DMS53 treated with DMSO at 0.1 percent for 48 hours (cell line): ENCODE measurements around the gene SUZ12.
A peak's percentile ranks its signal among the peaks of the same experiment; 100 is the strongest.
"Not testable (repeated sequence)": the region's sequence is repeated elsewhere in the genome, so short reads cannot be mapped to it uniquely, and the experiment has no call there.

ENCODE experiments used
- DNase-seq: peaks from one replicate; lab custom pipeline; 2025; ENCODE audit not compliant: unreplicated experiment; lab: John Stamatoyannopoulos, UW

Gene SUZ12

GRCh38 chr17:31942396-31942795, 5.6 kb downstream of the SUZ12 start:
- DNase-seq: not testable (repeated sequence)

- DNase-seq: not testable (repeated sequence)
Observed at GRCh38 chr17:31951953-31952352, 15.1 kb downstream of the SUZ12 start.

GRCh38 chr17:31964131-31964530, 27.3 kb downstream of the SUZ12 start:
- not testable (repeated sequence) for DNase-seq

DNA sequence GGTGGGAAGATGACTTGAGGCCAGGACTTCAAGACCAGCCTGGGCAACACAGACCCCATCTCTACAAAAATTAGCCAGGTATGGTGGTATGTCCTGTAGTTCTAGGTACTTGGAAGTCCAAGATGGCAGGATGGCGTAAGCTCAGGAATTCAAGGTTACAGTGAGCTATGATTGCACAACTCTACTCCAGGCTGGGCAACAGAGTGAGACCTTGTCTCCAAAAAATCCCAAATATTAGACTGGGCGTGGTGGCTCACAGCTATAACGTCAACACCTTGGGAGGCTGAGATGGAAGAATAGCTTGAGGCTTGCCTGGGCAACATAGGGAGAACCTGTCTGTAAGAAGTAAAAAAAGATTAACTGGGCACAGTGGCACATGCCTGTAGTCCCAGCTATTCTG, 30.8 kb downstream of the SUZ12 start:
- DNase-seq: no peak

DNA sequence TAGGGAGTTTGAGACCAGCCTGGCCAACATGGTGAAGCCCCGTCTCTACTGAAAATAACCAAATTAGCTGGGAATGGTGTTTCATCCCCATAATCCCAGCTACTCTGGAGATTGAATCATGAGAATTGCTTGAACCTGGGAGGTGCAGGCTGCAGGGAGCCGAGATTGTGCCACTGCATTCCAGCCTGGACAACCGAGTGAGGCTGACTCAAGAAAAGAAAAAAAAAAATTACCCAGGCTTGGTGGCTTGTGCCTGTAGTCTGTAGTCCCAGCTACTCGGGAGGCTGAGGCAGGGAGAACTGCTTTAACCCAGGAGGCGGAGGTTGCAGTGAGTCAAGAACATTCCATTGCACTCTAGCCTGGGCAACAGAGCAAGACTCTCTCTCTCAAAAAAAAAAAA, 33.6 kb downstream of the SUZ12 start:
- DNase-seq: not testable (repeated sequence)

DNA sequence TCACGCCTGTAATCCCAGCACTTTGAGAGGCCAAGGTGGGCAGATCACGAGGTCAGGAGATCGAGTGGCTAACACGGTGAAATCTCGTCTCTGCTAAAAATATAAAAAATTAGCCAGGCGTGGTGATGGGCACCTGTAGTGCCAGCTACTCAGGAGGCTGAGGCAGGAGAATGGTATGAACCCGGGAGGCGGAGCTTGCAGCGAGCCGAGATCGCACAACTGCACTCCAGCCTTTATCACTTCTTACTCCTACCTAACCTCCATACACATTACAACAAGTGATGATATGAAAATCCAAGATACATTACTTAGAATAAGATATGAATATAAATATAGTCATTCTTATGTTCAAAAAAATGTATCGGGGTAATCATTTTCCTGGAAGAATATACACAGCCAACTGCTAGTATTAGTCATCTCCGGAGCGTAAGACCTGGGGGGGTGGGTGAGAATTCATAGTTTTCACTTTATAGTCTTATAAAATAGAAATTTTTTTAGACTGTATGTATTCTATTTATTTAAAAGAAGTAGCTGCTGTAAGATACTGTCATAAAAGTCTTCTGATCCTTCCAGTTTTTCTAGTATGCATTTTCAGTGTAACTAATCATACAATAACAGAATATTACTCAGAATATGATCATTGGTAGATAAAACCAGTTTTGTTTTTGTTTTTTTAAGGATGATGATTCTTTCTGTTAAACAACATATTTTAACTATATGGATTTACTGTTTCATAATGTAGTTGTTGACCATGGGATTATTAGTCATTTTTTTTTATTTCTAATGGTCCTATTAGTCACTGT, 37.7 kb downstream of the SUZ12 start:
- DNase-seq: not testable (repeated sequence)

- DNase-seq: not testable (repeated sequence)
Observed at GRCh38 chr17:31975391-31975790, 38.6 kb downstream of the SUZ12 start.

GRCh38 chr17:31991821-31992220, 55.0 kb downstream of the SUZ12 start:
- DNase-seq: not testable (repeated sequence)

GRCh38 chr17:31997005-31997404, 60.2 kb downstream of the SUZ12 start:
- no peak for DNase-seq

- DNase-seq: no peak
Observed at GRCh38 chr17:32006957-32007462, 70.2 kb downstream of the SUZ12 start, which contains the start of gene LRRC37B. Gene LRRC37B, plus strand, starts transcription at chr17:32007383. Its CDS starts 14,010 bp downstream, at chr17:32021393.

DNA sequence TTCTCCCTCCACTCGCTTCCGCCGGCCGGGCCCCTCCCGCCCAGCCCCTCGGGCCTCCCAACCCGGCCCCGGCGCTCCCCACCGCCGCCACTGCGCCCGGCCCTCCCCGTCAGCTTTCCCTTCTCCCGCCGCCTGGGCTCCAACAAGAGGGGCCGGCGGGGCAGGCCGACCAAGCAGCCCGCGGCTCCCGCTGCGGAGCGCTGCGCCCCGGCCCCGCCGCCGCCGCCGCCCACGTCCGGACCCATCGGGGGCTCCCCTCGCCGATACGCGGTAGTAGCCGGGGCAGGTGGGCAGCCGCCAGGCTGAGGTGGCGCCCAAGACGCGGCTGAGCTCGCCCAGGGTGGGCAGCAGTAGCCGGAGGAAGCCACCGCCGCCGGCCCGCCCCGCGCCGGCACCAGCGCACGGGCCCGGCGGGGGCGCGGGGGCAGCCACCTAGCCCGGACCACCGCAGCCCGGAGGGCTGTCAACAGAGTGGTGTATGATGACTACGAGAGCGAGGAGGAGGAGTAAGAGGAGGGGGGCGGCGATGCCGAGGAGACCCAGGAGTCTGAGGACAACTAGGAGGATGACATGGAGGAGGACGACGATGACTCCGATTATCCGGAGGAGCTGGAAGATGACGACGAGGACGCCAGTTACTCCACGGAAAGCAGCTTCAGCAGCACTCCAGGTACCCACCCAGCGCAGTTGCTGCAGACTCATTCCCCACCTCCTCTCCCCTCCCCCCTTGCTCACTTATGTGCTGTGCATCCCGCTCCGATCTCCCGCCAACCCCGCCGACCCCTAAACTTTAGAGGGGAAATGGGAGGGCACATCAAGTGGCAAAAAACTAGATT, 70.9 kb downstream of the SUZ12 start:
- DNase-seq: no peak

DNA sequence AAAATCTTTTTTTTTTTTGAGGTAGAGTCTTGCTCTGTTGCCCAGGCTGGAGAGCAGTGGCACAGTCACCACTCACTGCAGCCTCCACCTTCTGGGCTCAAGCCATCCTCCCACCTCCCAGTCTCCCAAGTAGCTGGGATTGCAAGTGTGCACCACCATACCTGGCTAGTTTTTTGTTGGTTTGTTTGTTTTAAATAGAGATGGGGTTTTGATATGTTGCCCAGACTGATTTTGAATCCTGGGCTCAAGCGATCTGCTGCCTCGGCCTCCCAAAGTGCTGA, 72.4 kb downstream of the SUZ12 start:
- DNase-seq: no peak

DNA sequence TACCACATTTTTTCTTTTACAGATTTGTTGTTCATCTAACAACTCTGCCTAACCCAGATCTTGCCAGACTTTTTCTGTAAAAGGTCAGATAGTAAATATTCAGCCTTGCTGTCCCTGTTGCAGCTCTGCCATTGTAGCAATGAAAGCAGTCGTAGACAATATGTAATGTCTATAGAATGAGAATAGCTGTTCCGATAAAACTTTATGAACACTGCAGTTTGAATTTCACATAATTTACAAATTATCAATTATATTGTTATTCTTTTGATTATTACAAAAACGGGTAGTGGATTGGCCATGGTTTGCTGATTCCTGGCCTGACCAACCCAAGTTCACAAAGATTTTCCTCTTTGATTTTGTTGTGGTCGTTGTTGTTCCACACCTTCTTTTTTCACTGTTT, 73.3 kb downstream of the SUZ12 start:
- DNase-seq: no peak

GRCh38 chr17:32015245-32016013, 78.6 kb downstream of the SUZ12 start:
- peak; percentile 92 for DNase-seq

GRCh38 chr17:32016231-32016630, 79.4 kb downstream of the SUZ12 start:
- DNase-seq: no peak

GRCh38 chr17:32019228-32019627, 82.4 kb downstream of the SUZ12 start:
- DNase-seq: peak; percentile 69

GRCh38 chr17:32020943-32021614, 84.3 kb downstream of the SUZ12 start:
- no peak for DNase-seq

DNA sequence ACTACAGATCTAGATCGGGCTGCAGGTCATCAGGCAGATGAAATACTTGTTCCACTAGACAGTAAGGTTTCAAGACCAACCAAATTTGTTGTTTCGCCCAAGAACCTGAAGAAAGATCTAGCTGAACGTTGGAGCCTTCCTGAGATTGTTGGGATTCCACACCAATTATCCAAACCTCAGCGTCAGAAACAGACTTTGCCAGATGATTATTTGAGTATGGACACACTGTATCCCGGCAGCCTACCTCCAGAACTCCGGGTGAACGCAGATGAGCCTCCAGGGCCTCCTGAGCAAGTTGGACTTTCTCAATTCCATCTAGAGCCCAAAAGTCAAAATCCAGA, 84.8 kb downstream of the SUZ12 start:
- no peak for DNase-seq

DNA sequence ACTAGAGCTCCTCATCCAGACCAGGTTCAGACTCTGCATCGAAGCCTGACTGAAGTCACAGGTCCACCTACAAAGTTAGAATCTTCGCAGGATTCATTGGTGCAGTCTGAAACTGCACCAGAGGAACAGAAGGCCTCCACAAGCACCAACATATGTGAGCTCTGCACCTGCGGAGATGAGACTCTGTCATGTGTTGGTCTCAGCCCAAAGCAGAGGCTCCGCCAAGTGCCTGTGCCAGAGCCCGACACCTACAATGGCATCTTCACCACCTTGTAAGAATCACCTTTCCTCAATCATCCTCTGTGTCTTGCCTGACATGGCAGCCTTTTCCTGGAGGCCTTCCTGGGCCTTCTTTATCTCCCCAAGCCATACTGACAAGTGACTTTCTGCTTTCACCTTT, 85.7 kb downstream of the SUZ12 start:
- not testable (repeated sequence) for DNase-seq

DNA sequence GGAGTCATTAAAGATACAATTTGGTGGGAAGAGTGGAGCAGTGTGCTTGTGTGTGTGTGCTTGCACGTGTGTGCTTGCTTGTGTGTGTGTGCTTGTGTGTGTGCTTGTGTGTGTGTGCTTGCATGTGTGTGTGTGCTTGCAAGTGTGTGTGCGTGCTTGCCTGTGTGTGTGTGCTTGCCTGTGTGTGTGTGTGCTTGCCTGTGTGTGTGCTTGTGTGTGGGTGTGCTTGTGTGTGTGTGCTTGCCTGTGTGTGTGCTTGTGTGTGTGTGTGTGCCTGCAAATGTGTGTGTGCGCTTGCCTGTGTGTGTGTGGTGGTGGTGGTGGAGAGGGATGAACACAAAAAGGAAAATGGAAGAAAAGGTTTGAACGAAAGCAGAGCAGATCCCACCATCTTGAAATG, 90.5 kb downstream of the SUZ12 start:
- not testable (repeated sequence) for DNase-seq

DNA sequence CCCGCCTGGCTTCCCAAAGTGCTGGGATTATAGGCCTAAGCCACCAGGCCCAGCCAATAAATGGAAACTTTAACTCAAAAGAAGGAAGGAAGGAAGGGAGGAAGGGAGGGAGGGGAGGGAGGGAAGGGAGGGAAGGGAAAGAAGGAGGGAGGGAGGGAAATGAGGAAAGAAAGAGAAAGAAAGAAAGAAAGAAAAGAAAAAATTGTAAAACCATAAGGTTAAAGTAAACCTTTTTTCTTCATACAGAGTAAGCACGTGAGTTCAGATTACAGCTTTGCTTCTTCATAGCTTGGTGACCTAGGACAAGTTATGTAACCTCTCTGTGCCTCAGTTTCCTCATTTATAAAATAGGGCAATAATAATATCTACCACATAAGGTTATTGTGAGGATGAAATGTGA, 96.4 kb downstream of the SUZ12 start:
- DNase-seq: no peak
